Cardiac muscle cell (in vitro differentiated cells and primary cell): Measurements from ENCODE around the gene ABHD1. TPM values are rescaled to one million over a fixed set of nuclear protein-coding genes. Genes with fewer than 3 reads are reported as not detected.
"Not testable (repeated sequence)": the region's sequence is repeated elsewhere in the genome, so short reads cannot be mapped to it uniquely, and the experiment has no call there.

ENCODE experiments used
- DNase-seq, 2 donors: peaks; one replicate each; pipeline versions ENCODE4 v3.0.0 to v3.0.0-alpha.2; 2010 to 2017; ENCODE audit warnings: low read depth in 1 of 2, low spot score in 1 of 2
- H3K27ac ChIP-seq: fragments of 200-600 bp; sonication (generic); 2 replicates; pipeline ENCODE4 v1.5.1; 2016
- H3K27me3 ChIP-seq: fragments of 200-600 bp; sonication (generic); 2 replicates; pipeline ENCODE4 v1.6.0; 2016; ENCODE audit warnings: control low read depth
- H3K36me3 ChIP-seq: fragments of 200-600 bp; sonication (generic); 2 replicates; pipeline ENCODE4 v1.5.1; 2016; ENCODE audit warnings: control low read depth
- H3K4me1 ChIP-seq: fragments of 200-600 bp; sonication (generic); 2 replicates; pipeline ENCODE4 v1.8.1; 2017; ENCODE audit warnings: low read depth, mild to moderate bottlenecking, mixed run types
- H3K4me3 ChIP-seq: fragments of 200-600 bp; sonication (generic); 2 replicates; pipeline ENCODE4 v1.5.1; 2016; ENCODE audit warnings: mild to moderate bottlenecking
- H3K9me3 ChIP-seq: fragments of 200-600 bp; sonication (generic); 2 replicates; pipeline ENCODE4 v1.5.1; 2017; ENCODE audit warnings: low read depth, mild to moderate bottlenecking, control low read depth
- polyA plus RNA-seq: library from polyadenylated mRNA; unstranded; fragments of >200 nt; fragmentation: Nextera tagmentation; extraction: Ambion mirVana; gene quantifications from 2 replicates; pipeline ENCODE4 v1.2.1, GENCODE V29; 2016
- total RNA-seq: library from RNA; depleted of rRNA; stranded (reverse); fragments of >200 nt; gene quantifications from 2 replicates; pipeline ENCODE4 v1.2.3, GENCODE V29; 2016
- TF ChIP-seq, protein P1 (sequence below): IDR thresholded peaks from 2 replicates; pipeline ENCODE4 v1.5.1; 2012; ENCODE audit warnings: low read depth, mild to moderate bottlenecking, low read length

Gene ABHD1
- total and polyA plus RNA-seq, 2 experiments from 2014 or later = 0.27 to 2.0 TPM

DNA sequence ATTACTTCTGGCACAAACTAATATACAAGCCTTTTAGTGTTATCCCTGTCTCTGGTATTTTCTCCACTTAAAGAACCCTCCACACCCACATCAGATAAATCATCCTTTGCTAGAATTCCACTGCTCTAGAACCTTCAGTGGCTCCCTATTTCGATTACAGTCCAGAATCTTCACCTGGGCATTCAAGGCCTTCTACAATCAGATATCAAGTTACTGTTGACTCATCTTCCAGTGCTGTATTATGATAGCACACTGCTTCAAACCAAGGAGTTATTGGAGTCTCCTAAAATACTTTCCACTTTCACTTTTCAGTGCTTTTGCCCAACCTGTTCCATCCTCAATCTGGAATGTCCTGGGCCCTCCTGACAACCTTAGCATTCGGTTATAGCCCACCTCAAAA lies 8.1 kb upstream of the ABHD1 start:
- Histone ChIP-seq H3K9me3 (no peaks in the 10 kb centered on the region), H3K4me3 (no peak overlapping the region), H3K27me3 (peaks cover 52% of the 10 kb centered on the region), H3K36me3 (no peaks in the 10 kb centered on the region), H3K27ac (no peak overlapping the region), H3K4me1 (no peaks in the 10 kb centered on the region)
- TF ChIP-seq, protein P1, sequence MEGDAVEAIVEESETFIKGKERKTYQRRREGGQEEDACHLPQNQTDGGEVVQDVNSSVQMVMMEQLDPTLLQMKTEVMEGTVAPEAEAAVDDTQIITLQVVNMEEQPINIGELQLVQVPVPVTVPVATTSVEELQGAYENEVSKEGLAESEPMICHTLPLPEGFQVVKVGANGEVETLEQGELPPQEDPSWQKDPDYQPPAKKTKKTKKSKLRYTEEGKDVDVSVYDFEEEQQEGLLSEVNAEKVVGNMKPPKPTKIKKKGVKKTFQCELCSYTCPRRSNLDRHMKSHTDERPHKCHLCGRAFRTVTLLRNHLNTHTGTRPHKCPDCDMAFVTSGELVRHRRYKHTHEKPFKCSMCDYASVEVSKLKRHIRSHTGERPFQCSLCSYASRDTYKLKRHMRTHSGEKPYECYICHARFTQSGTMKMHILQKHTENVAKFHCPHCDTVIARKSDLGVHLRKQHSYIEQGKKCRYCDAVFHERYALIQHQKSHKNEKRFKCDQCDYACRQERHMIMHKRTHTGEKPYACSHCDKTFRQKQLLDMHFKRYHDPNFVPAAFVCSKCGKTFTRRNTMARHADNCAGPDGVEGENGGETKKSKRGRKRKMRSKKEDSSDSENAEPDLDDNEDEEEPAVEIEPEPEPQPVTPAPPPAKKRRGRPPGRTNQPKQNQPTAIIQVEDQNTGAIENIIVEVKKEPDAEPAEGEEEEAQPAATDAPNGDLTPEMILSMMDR = no peak
- DNase-seq = no peak

DNA sequence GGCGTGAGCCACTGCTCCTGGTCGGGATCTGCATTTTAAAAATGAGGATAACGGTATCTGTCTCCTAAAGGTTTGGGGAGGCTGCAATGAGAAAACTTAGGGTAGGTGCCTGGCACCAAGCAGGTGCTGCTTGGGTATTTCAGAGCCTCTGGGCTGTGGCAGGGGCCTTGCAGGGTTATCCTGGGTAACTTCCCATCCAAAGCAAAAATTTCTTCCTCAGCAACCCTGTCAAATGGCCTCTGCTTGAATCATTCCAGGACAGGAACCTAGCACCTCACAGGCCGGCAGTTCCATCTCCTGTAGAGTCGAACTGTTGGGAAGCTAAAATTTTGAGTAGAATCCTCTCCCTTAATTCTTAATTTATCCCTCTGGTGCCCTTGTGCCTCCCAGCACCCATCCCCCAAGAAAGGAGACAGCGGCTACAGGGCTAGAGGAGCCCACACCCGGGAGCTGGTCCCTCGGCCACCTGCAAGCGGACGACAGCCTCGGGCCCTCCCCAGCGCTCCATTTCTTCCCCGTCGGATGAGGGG lies 5.6 kb upstream of the ABHD1 start:
- H3K27me3 ChIP-seq = peaks cover 78% of the 10 kb centered on the region
- no peaks in the 10 kb centered on the region for H3K9me3 ChIP-seq
- TF ChIP-seq, protein P1 = no peak
- DNase-seq = no peak
- H3K4me1 ChIP-seq = no peaks in the 10 kb centered on the region
- no peaks in the 10 kb centered on the region for H3K36me3 ChIP-seq
- H3K4me3 ChIP-seq = peak overlapping the region; percentile 26
- H3K27ac ChIP-seq = no peak overlapping the region

DNA sequence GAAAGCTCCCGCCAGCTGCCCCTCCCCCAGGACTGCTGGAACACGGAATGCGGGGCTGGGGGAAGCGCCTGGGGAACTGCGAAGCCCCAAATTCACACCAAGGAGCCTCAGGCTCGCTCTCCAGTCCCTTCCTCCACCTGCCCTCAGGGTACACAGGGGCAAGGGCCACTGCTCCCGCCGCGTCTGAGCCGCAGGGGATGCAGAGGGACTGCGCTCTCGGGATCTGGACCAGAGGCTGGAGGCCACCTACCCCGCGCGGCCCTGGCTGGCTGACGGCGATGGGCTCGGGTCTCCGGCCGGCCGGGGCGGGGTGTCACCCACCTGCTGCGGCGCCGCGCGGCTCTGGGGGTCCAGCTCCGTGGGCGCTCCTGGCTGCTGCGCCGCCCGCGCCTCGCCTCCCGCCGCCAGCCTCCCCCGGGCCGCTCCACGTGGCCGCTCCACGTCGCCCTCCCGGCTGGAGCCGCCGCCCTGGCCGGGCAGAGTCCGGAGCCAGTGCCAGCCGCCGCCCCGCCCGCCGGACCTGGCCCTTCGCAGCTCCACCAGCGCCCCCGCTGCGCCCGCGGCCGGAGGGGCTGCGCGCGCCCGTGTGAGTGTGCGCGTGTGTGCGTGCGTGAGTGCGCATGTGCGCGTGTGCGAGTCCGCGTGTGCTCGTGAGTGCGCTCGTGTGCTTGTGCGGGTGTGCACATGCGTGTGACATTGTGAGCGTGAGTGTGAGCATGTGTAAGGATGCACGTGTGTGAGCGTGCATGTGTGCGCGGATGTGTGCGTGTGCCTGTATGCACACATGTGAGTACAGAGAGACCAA lies 4.9 kb upstream of the ABHD1 start, which contains the start of gene CGREF1:
TSS of gene CGREF1 (minus strand) at position 604 of the 805 bp plus-strand sequence. CDS start 14,762 bp downstream, outside the sequence.
- H3K36me3 ChIP-seq = no peaks in the 10 kb centered on the region
- H3K9me3 ChIP-seq = no peaks in the 10 kb centered on the region
- no peak within 1 kb of the TSS for H3K27ac ChIP-seq
- no peaks in the 10 kb centered on the region for H3K4me1 ChIP-seq
- peak; percentile 12 to 31 for DNase-seq
- H3K27me3 ChIP-seq = peaks cover 82% of the 10 kb centered on the region
- TF ChIP-seq, protein P1 = no peak
- peak within 1 kb of the TSS; percentile 26 for H3K4me3 ChIP-seq

DNA sequence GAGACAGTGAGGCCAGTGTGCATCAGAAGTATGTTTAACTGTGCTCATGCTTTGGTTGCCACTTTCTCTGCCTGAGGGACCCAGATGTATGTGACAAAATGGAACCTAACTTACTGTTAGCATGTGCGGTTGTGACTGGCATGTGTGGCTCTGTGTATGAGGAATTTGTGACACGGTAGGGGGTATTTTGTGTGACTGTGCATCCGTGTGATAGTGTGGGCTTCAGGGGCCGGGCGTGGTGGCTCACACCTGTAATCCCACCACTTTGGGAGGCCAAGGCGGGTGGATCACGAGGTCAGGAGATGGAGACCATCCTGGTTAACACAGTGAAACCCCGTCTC lies 4.3 kb upstream of the ABHD1 start:
- Histone ChIP-seq H3K4me3 (peak overlapping the region; percentile 26), H3K27me3 (peaks cover 82% of the 10 kb centered on the region)
- DNase-seq, H3K9me3 ChIP-seq, H3K4me1 ChIP-seq, H3K27ac ChIP-seq, H3K36me3 ChIP-seq: not testable (repeated sequence)

DNA sequence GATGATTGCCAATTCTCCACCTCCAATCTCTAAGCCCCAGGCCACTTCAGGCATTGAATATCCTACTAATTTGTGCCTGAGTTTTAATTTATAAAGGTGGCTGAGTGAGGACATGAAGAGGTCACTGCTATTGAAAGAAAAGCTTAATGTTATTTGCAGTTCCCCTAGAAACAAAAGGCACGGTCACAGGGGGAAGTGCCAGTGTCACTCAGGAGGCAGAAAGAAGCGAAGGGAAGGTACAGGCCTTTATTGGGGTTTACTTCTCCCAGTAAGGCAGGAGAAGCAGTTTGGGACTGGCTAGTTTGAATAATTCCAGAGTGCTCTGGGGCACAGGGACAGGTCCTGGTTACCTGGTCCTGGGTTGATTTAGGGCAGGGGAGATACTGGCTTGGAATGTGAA lies 1.7 kb upstream of the ABHD1 start:
- H3K27ac ChIP-seq = no peak overlapping the region
- no peak overlapping the region for H3K4me3 ChIP-seq
- H3K4me1 ChIP-seq = no peaks in the 10 kb centered on the region
- DNase-seq = no peak
- H3K27me3 ChIP-seq = peaks cover 66% of the 10 kb centered on the region
- no peaks in the 10 kb centered on the region for H3K36me3 ChIP-seq
- TF ChIP-seq, protein P1 = no peak
- no peaks in the 10 kb centered on the region for H3K9me3 ChIP-seq

DNA sequence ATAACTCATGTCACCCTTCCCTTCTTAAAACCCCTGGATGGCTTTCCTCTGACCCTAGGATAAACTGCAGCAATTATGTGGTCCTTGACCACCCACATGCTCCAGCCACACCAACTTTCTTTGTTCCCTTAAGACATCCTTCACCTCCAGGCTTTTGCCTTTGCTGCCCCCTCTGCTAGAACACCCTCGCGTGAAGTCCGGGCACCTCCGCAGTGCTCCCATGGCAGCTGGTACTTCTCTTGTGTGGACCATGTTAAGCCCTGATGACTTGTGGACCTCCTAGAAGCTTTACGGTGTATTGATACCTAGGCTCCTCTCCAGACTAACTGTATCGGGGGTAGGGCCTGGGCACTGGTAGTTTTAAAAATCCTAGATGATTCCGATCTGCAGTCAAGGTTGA lies 824 bp upstream of the ABHD1 start:
- H3K4me3 ChIP-seq = no peak overlapping the region
- peaks cover 57% of the 10 kb centered on the region for H3K27me3 ChIP-seq
- H3K9me3 ChIP-seq = no peaks in the 10 kb centered on the region
- DNase-seq = no peak
- H3K27ac ChIP-seq = no peak overlapping the region
- TF ChIP-seq, protein P1 = no peak
- H3K4me1 ChIP-seq = no peaks in the 10 kb centered on the region
- H3K36me3 ChIP-seq = no peaks in the 10 kb centered on the region
